HG03045 (cell line): ENCODE results near the gene MED27.

ENCODE experiments used
- ATAC-seq: cut with Tn5 transposase; IDR thresholded peaks from one replicate; pipeline ENCODE4 v1.9.1; 2021; ENCODE audit warnings: mild to moderate bottlenecking, moderate library complexity; ENCODE audit not compliant: unreplicated experiment

Gene MED27

DNA sequence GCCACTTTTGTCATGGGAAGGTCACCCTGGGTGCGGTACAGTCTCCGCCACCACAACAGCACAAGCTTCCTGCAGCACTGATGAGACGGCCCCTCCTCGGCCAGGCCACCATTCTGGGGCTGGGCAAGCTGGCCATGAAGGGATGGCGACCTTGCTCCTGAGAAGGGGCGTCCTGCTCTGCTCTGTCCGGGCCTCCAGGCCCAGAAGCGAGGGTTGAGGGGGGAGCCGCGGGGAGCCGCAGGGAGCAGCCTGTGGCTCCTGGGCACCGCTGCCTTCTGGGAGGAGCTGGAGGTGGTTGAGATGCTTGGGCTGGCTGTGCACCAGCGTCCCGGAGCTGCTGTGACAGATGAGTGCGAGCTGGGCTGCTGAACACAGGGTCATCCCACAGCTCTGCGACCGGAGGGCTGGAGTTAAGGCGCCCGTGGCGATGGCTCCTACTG, 255.5 kb downstream of the MED27 start:
- ATAC-seq = no peak

DNA sequence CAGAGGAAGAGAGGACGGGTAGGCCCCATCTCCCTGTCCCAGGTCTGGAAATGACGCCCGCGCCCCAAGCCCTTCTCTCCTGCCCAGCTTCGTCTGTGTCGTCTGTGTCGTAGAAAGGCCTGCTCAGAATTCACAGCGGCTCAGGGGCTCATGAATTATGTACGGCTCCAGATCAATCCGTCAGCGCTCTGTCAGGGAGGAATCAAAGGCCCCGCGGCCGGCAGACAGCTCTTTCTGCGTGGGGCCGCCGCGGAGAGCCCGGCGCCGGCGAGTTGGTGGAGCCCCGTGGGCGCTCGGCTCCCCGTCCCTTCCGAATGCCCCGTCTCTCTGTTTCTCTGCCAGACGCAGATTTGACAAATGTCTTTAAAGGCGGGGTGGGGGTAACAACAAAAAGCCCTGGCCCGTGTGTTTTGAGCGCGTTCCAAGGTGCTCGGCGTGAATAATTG, 255.9 kb downstream of the MED27 start:
- no peak for ATAC-seq

GRCh38 chr9:131818089-131818488, 261.6 kb downstream of the MED27 start:
- ATAC-seq = no peak

GRCh38 chr9:131817627-131818026, 262.0 kb downstream of the MED27 start:
- no peak for ATAC-seq

- no peak for ATAC-seq
These were observed 262.6 kb downstream of the MED27 start for GRCh38 chr9:131817073-131817472.

DNA sequence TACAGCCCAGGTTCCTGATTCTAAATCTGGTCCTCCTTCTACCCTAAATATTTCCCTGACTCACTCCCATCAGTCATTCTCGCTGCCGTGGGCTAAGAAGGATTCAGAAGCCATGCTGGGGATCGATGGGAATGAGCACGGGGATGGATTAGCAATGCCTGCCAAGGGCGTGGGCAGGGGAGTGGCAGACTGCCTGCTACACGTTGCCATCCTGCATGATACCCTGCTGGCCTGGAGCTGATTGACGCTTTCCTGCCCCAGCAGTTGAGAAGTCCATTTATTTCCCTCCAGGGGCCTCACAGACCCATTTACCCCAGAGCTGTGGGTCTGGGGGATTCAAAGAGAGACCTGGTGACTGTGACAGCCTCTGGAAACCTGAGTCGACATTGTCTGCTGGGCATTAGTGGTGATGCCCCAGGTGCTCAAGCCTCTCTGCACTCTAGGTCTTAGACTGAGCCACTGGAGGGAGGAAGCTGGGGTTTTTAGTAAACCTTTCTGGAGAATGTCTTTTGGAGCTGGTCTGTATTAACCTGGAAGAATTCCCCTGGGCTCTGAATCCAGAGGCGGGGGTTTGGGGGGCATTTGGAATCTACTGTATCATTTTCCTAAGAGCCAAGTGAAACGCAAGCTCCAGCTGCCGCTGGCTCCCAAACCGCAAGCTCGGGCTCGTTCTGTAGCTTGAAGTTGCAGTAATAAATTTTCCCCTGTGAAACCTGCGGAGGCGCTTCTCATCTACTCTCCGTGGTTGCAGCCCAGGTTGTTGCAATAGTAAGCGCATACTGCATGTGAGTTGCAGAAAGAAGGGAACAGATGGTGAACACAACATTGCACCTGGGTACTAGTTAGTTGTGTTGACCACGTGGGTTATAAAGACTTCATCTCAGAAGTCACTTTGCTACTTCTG, 263.4 kb downstream of the MED27 start:
- no peak for ATAC-seq

- ATAC-seq = no peak
These were observed 265.0 kb downstream of the MED27 start for GRCh38 chr9:131814707-131815106.

- ATAC-seq = no peak
These were observed 266.6 kb downstream of the MED27 start for GRCh38 chr9:131813116-131813515.

DNA sequence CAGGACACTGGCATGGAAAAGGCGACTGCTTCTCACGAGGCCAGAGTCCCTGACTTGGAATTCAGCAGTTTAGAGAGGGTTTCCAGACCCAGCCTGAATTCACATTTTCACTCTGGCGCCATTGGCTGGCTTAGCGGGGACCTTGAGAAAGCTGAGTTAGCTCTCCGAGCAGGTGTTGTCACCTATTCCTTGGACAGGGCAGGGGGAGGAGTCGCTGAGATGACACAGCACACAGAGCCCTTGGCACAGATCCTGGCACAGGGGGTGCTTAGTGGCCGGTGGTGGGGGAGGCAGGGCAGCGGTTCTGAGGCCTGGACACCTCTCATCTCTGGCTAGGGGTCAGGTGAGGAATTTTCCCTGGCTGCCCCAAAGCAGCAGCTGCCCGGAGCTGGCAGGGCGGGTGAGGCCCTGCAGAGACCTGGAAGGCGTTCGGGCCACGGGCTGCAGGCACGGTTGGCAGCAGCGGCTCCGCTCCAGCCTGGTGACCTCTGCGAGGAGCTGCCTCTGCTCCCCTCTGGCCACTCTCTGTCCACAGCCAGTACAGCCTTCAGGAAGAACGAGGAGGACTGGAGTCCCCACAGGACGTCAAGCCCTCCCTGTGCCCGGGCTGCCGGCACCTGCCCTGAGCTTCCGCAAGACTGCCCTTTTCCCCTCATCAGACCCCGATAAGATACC, 267.4 kb downstream of the MED27 start:
- no peak for ATAC-seq

- no peak for ATAC-seq
These were observed 268.3 kb downstream of the MED27 start for GRCh38 chr9:131811405-131811804.

DNA sequence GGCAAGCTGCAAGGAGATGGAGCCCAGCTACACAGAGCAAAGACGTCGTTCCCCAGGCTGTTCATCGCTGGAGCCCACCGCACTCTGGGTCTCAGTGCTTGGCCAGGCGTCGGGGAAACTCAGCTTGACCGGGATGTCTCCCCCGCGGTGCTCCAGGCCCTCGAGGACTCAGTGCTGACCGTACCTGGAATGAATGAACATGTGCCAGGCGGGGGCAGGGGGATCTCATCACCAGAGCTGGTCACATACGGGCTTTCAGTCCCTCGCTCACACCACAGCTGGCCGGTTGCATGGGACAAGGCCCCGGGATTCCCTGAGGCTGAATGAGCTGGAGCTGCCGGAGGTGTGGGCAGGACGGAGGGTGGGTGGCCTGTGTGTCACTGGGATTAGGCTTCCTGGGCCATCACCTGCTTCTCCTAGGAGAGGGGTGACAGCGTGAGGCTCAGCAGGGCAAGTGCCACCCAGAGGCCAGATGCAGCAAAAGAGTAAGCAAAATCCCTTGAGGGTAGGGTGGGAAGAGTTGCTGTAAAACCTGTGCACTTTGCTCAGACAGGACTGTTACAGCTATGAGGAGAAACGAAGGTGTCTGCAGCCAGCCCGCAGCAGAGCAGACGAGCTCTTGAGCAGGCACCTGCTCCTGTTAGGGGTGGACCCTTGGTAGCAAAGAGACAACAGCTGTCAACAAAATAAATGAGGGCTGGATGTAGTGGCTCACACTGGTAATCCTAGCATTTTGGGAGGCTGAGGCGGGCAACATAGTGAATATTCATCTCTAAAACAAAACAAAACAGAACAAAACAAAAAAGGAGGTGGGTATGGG, 269.1 kb downstream of the MED27 start:
- ATAC-seq = no peak
